ENCODE results near the gene MST1R.

Gene MST1R

GRCh38 chr3:49867871-49868321 lies 35.8 kb downstream of the MST1R start:
- H3K23ac ChIP-seq (ENCODE audit: low read depth, low read length, poor library complexity), result no peak overlapping the region
- H3K27me3 ChIP-seq (ENCODE audit: control insufficient read depth in 3 of 3, insufficient read depth in 3 of 3, low read depth in 1 of 3, low read length in 3 of 3), result peaks cover 0 to 3% (median 0%) of the 10 kb centered on the region in 3 experiments
- H2AFZ ChIP-seq (ENCODE audit: low read length), result no peak overlapping the region
- DNase-seq (ENCODE audit: low spot score), result peak; percentile 70
- no peak overlapping the region for H2BK120ac ChIP-seq (ENCODE audit: low read depth, low read length)
- H2AK5ac ChIP-seq (ENCODE audit: low read depth, low read length), result no peak overlapping the region
- H3K4me2 ChIP-seq (ENCODE audit: insufficient read depth, low read length, poor library complexity, severe bottlenecking), result peak overlapping the region; percentile 93
- no peak overlapping the region for H3K14ac ChIP-seq (ENCODE audit: low read length)
- no peaks in the 10 kb centered on the region for H3K36me3 ChIP-seq (replicated peaks in 1 of 2; ENCODE audit: control insufficient read depth in 2 of 2, insufficient read depth in 2 of 2, low read length in 2 of 2)
- H4K91ac ChIP-seq (ENCODE audit: low read depth, low read length, poor library complexity), result no peak overlapping the region
- no peak overlapping the region for H3K27ac ChIP-seq (replicated peaks; ENCODE audit: low read length)
- no peaks in the 10 kb centered on the region for H3K9me3 ChIP-seq (replicated peaks in 1 of 2; ENCODE audit: control insufficient read depth in 2 of 2, insufficient read depth in 1 of 2, low read depth in 1 of 2, low read length in 2 of 2)
- peaks cover 33 to 61% of the 10 kb centered on the region in 2 donors for H3K4me1 ChIP-seq (ENCODE audit: control insufficient read depth in 2 of 2, insufficient read depth in 1 of 2, low read depth in 1 of 2, low read length in 2 of 2)
- H3K4ac ChIP-seq (ENCODE audit: low read length), result no peak overlapping the region
- H3K18ac ChIP-seq (ENCODE audit: low read length), result no peak overlapping the region
- no CpG with 5 or more reads among the region's 7 CpGs for WGBS, 2 donors (ENCODE audit: extremely low coverage in 2 of 2, insufficient read length in 2 of 2, insufficient replicate concordance in 1 of 2)
- H4K8ac ChIP-seq (ENCODE audit: low read depth, low read length), result no peak overlapping the region
- H3K79me1 ChIP-seq (ENCODE audit: low read depth, low read length), result peaks cover 5% of the 10 kb centered on the region
- H3K4me3 ChIP-seq (ENCODE audit: low read length in 2 of 2), result peak overlapping the region in 1 of 2 donors; percentile 64
- H2BK5ac ChIP-seq (ENCODE audit: low read length), result no peak overlapping the region
- no peak overlapping the region for H2BK15ac ChIP-seq (ENCODE audit: low read length)
- no peak overlapping the region for H3K9ac ChIP-seq (ENCODE audit: low read depth, low read length, poor library complexity)
- no peak overlapping the region for H2BK12ac ChIP-seq (ENCODE audit: low read length)

GRCh38 chr3:49867400-49867799 lies 36.3 kb downstream of the MST1R start:
- Histone ChIP-seq H3K14ac (ENCODE audit: low read length) (no peak overlapping the region), H3K79me1 (ENCODE audit: low read depth, low read length) (peaks cover 5% of the 10 kb centered on the region), H3K27ac (replicated peaks; ENCODE audit: low read length) (no peak overlapping the region), H3K4ac (ENCODE audit: low read length) (no peak overlapping the region), H4K8ac (ENCODE audit: low read depth, low read length) (no peak overlapping the region), H3K4me1 (ENCODE audit: control insufficient read depth in 2 of 2, insufficient read depth in 1 of 2, low read depth in 1 of 2, low read length in 2 of 2) (peaks cover 33 to 56% of the 10 kb centered on the region in 2 donors), H2AK5ac (ENCODE audit: low read depth, low read length) (no peak overlapping the region), H2BK12ac (ENCODE audit: low read length) (no peak overlapping the region), H2BK15ac (ENCODE audit: low read length) (no peak overlapping the region), H3K4me3 (ENCODE audit: low read length in 2 of 2) (peak overlapping the region in 1 of 2 donors; percentile 64), H2BK120ac (ENCODE audit: low read depth, low read length) (no peak overlapping the region), H3K27me3 (ENCODE audit: control insufficient read depth in 3 of 3, insufficient read depth in 3 of 3, low read depth in 1 of 3, low read length in 3 of 3) (peaks cover 0 to 3% (median 0%) of the 10 kb centered on the region in 3 experiments), H3K9ac (ENCODE audit: low read depth, low read length, poor library complexity) (no peak overlapping the region), H3K23ac (ENCODE audit: low read depth, low read length, poor library complexity) (no peak overlapping the region), H3K4me2 (ENCODE audit: insufficient read depth, low read length, poor library complexity, severe bottlenecking) (no peak overlapping the region), H3K9me3 (replicated peaks in 1 of 2; ENCODE audit: control insufficient read depth in 2 of 2, insufficient read depth in 1 of 2, low read depth in 1 of 2, low read length in 2 of 2) (no peaks in the 10 kb centered on the region), H2AFZ (ENCODE audit: low read length) (no peak overlapping the region), H3K18ac (ENCODE audit: low read length) (no peak overlapping the region), H2BK5ac (ENCODE audit: low read length) (no peak overlapping the region), H3K36me3 (replicated peaks in 1 of 2; ENCODE audit: control insufficient read depth in 2 of 2, insufficient read depth in 2 of 2, low read length in 2 of 2) (no peaks in the 10 kb centered on the region), H4K91ac (ENCODE audit: low read depth, low read length, poor library complexity) (no peak overlapping the region)
- DNase-seq (ENCODE audit: low spot score), result no peak
- no CpG with 5 or more reads among the region's 1 CpG for WGBS, 2 donors (ENCODE audit: extremely low coverage in 2 of 2, insufficient read length in 2 of 2, insufficient replicate concordance in 1 of 2)

GRCh38 chr3:49865198-49865784 lies 38.4 kb downstream of the MST1R start:
- Histone ChIP-seq H2BK5ac (ENCODE audit: low read length) (no peak overlapping the region), H4K8ac (ENCODE audit: low read depth, low read length) (no peak overlapping the region), H3K18ac (ENCODE audit: low read length) (no peak overlapping the region), H3K4me2 (ENCODE audit: insufficient read depth, low read length, poor library complexity, severe bottlenecking) (no peak overlapping the region), H2BK120ac (ENCODE audit: low read depth, low read length) (no peak overlapping the region), H3K9ac (ENCODE audit: low read depth, low read length, poor library complexity) (no peak overlapping the region), H3K79me1 (ENCODE audit: low read depth, low read length) (peaks cover 9% of the 10 kb centered on the region), H3K4me3 (ENCODE audit: low read length in 2 of 2) (no peak overlapping the region), H2AFZ (ENCODE audit: low read length) (no peak overlapping the region), H3K23ac (ENCODE audit: low read depth, low read length, poor library complexity) (peak overlapping the region; percentile 71), H4K91ac (ENCODE audit: low read depth, low read length, poor library complexity) (peak overlapping the region; percentile 69), H2BK12ac (ENCODE audit: low read length) (no peak overlapping the region), H2AK5ac (ENCODE audit: low read depth, low read length) (no peak overlapping the region), H3K4ac (ENCODE audit: low read length) (no peak overlapping the region), H3K9me3 (replicated peaks in 1 of 2; ENCODE audit: control insufficient read depth in 2 of 2, insufficient read depth in 1 of 2, low read depth in 1 of 2, low read length in 2 of 2) (no peaks in the 10 kb centered on the region), H3K27me3 (ENCODE audit: control insufficient read depth in 3 of 3, insufficient read depth in 3 of 3, low read depth in 1 of 3, low read length in 3 of 3) (peaks cover 0 to 2% (median 0%) of the 10 kb centered on the region in 3 experiments), H3K4me1 (ENCODE audit: control insufficient read depth in 2 of 2, insufficient read depth in 1 of 2, low read depth in 1 of 2, low read length in 2 of 2) (peaks cover 25 to 38% of the 10 kb centered on the region in 2 donors), H3K27ac (replicated peaks; ENCODE audit: low read length) (no peak overlapping the region), H2BK15ac (ENCODE audit: low read length) (no peak overlapping the region), H3K36me3 (replicated peaks in 1 of 2; ENCODE audit: control insufficient read depth in 2 of 2, insufficient read depth in 2 of 2, low read length in 2 of 2) (peaks cover 3 to 17% of the 10 kb centered on the region in 2 donors), H3K14ac (ENCODE audit: low read length) (peak overlapping the region; percentile 50)
- WGBS, 2 donors (ENCODE audit: extremely low coverage in 2 of 2, insufficient read length in 2 of 2, insufficient replicate concordance in 1 of 2), result no CpG with 5 or more reads among the region's 7 CpGs
- DNase-seq (ENCODE audit: low spot score), result no peak

- H3K18ac ChIP-seq (ENCODE audit: low read length), result no peak overlapping the region
- peaks cover 6 to 25% of the 10 kb centered on the region in 2 donors for H3K36me3 ChIP-seq (replicated peaks in 1 of 2; ENCODE audit: control insufficient read depth in 2 of 2, insufficient read depth in 2 of 2, low read length in 2 of 2)
- H3K4me2 ChIP-seq (ENCODE audit: insufficient read depth, low read length, poor library complexity, severe bottlenecking), result no peak overlapping the region
- H2BK5ac ChIP-seq (ENCODE audit: low read length), result no peak overlapping the region
- no peak overlapping the region for H3K23ac ChIP-seq (ENCODE audit: low read depth, low read length, poor library complexity)
- H3K4me3 ChIP-seq (ENCODE audit: low read length in 2 of 2), result no peak overlapping the region
- H3K9me3 ChIP-seq (replicated peaks in 1 of 2; ENCODE audit: control insufficient read depth in 2 of 2, insufficient read depth in 1 of 2, low read depth in 1 of 2, low read length in 2 of 2), result no peaks in the 10 kb centered on the region
- no peak overlapping the region for H4K8ac ChIP-seq (ENCODE audit: low read depth, low read length)
- no peak for DNase-seq (ENCODE audit: low spot score)
- no peaks in the 10 kb centered on the region for H3K27me3 ChIP-seq (ENCODE audit: control insufficient read depth in 3 of 3, insufficient read depth in 3 of 3, low read depth in 1 of 3, low read length in 3 of 3)
- H3K14ac ChIP-seq (ENCODE audit: low read length), result no peak overlapping the region
- peaks cover 9% of the 10 kb centered on the region for H3K79me1 ChIP-seq (ENCODE audit: low read depth, low read length)
- H2AFZ ChIP-seq (ENCODE audit: low read length), result no peak overlapping the region
- H3K27ac ChIP-seq (replicated peaks; ENCODE audit: low read length), result no peak overlapping the region
- no peak overlapping the region for H2BK12ac ChIP-seq (ENCODE audit: low read length)
- no peak overlapping the region for H3K4ac ChIP-seq (ENCODE audit: low read length)
- H2BK15ac ChIP-seq (ENCODE audit: low read length), result no peak overlapping the region
- H2BK120ac ChIP-seq (ENCODE audit: low read depth, low read length), result no peak overlapping the region
- H3K4me1 ChIP-seq (ENCODE audit: control insufficient read depth in 2 of 2, insufficient read depth in 1 of 2, low read depth in 1 of 2, low read length in 2 of 2), result peaks cover 22 to 33% of the 10 kb centered on the region in 2 donors
- H3K9ac ChIP-seq (ENCODE audit: low read depth, low read length, poor library complexity), result no peak overlapping the region
- WGBS, 2 donors (ENCODE audit: extremely low coverage in 2 of 2, insufficient read length in 2 of 2, insufficient replicate concordance in 1 of 2), result no CpG with 5 or more reads among the region's 5 CpGs
- H4K91ac ChIP-seq (ENCODE audit: low read depth, low read length, poor library complexity), result no peak overlapping the region
- no peak overlapping the region for H2AK5ac ChIP-seq (ENCODE audit: low read depth, low read length)
These were observed 39.2 kb downstream of the MST1R start for GRCh38 chr3:49864505-49864904.

Data from neuronal stem cell (in vitro differentiated cells).